CD4-positive, alpha-beta T cell treated with Interleukin-12 subunit alpha and Interleukin-12 subunit beta, for 1 hour (primary cell): ENCODE results near the gene ATXN1.
"Not testable (repeated sequence)": the region's sequence is repeated elsewhere in the genome, so short reads cannot be mapped to it uniquely, and the experiment has no call there.

Source experiments
- DNase-seq: peaks from one replicate; pipeline ENCODE4 v3.0.0-alpha.2; 2020

Gene ATXN1

GRCh38 chr6:16760516-16761470, at the start of gene ATXN1:
ATXN1 (minus strand) TSS chr6:16761460.
- peak; percentile 64 for DNase-seq

DNA sequence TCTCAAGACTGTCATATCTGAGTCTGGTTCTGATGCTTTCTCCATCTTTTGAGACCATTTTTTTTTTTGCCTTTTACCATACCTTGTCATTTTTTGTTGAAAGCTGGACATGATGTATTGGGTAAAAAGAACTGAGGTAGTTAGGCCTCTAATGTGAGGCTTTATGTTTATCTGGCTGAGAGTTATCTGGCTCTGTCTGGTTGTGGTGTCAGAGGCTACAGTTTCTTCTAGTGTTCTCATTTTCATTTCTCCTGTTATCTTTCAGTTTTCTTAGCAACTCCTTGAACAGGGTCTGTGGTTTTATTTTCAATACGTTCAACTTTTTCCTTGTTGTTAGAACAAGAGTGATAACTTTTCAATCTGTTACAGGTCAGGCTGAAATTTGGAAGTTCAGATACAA, 49.2 kb upstream of the ATXN1 start:
- DNase-seq: no peak

- no peak for DNase-seq
Observed at GRCh38 chr6:16809753-16810358, 48.6 kb upstream of the ATXN1 start.

- no peak for DNase-seq
Observed at GRCh38 chr6:16807956-16808355, 46.7 kb upstream of the ATXN1 start.

DNA sequence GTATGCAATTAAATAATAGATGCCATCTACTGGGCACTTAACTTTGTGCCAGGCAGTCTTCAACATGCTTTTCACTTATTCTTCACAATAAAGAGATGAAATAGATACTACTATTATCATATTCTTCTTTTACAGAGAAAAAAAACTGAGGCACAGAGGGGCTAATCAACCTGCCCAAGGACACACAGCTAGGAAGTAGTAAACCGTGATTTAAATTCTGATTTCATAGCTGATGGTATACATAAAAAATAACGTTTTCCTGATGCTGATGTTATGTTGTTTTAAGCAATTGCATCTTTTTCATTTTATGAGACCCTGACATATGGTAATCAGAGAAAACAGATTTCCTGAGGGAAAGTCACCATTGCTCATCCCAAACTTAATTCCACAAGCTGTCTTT, 45.1 kb upstream of the ATXN1 start:
- no peak for DNase-seq

DNA sequence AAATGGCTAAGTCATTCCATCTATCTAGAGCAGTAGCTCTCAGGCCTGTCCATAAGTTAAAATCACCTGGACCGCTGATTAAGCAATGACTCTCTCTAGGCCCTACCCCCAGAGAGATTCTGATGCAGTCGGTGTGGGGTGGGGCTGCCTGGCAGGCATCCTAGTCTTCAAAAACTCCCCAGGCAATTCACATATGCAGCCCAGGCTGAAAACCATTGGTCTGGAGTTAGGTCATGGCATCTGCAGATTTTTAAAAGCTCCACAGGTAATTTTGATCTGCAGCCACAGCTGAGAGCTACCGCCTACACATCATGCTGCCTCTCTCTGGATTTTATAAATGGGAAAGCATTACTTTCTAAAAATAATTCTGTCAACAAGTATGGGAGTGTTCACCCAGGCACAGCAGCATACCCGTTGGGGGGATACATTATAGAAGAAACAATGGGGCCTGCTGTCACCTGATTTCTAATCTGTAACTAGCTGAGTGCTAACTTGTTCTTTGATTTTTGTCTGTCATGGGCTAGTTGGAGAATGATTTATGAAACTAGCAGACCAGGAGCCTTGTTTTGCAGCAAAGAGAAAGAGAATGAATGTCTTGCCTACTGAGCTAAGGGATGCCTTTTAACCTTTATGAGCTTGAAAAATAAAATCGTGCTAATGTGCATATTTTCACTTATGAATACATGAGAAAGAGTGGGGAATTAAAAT, 44.1 kb upstream of the ATXN1 start:
- no peak for DNase-seq

DNA sequence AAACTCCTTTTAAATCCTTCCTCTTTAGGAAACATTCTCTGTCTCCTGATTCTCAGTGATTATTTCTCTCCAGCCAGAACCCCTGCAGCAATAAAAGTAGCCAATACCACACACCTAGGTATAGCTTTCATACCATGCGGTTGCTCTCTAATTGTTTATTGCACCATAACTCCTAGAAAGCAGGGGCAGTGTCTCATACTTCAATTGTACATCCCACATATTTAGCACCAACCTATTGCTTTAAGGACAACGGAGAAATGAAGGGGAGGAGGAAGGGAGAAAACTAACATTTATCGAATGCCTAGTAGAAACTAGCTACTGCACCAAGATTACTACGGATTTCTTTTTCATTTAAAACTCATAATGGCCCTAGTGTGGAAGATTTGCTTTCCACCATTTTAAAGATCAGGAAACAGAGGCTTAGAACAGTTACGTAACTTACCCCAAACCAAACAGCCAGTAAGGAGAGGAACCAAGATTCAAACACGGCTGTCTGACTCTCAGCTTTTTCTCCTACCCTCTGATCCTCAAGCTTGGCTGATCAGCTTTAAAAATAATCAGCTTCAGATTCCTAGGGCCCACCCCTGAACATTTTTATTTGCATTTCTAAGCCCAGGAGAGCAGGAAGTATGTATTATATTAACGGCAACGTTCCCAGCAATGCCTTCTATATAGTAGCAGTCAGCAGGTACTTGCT, 43.4 kb upstream of the ATXN1 start:
- no peak for DNase-seq

DNA sequence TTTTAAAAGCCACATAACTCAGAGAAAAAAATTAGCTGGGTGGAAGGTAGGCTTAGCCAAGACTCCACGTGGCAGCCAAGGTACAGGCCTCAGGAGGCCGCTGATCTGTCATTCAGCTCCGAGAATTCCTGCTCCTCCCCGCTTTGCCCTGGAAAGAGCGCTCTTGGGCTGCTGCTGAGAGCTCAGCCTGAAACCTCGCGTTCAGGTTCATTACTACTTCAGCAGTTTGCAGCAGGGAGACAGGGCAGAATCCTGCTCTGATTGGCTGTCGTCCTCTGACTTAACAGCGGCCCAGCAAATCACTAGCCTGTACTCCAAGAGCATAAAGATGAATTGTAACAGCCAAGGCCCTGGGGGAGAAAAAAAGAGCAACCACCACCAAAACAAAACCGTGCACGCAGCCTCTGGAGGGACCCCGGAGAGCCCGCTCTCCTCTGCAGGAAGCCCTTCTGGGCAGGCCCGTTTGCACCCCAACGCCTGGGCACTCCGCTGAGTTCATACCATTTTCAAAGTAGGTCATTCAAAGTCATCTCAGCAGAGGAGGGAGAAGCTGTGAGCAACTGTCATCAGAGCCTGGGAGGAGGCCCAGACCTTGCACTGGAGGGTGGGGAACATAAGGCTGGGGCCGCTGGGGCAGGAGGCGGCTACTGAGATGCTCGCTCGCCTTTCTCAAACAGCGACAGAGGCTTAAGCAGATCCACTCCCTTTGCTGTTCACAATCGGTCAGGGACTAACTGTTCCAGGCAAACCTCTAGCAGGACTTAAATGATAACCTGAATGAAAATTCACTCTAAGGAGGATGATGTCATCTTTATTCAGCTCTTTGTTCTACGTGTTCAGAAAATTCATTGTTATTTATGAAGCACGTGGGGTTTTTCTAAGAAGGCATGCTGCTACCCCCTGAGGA, 42.3 kb upstream of the ATXN1 start:
- DNase-seq: no peak

- DNase-seq: no peak
Observed at GRCh38 chr6:16802071-16802470, 40.8 kb upstream of the ATXN1 start.

- DNase-seq: no peak
Observed at GRCh38 chr6:16800942-16801341, 39.7 kb upstream of the ATXN1 start.

DNA sequence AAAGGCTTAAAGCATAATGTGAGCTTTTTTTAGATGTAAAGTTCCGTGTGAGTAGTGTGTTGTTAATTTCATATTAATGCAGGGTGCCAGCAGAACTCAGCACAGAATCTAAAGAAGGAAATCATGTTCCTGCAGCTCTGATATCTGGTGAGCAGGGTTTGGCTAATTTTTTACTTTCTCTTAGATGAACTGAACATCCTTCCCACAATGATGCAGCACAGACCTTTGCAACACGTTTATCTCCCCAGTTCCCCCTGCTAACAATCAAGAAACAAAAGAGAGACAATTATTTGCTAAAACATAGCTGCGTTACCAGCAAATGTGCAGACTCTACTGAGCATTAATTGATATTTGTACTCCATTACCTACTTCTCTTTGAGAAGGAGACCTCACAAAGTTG, 39.1 kb upstream of the ATXN1 start:
- DNase-seq: no peak

DNA sequence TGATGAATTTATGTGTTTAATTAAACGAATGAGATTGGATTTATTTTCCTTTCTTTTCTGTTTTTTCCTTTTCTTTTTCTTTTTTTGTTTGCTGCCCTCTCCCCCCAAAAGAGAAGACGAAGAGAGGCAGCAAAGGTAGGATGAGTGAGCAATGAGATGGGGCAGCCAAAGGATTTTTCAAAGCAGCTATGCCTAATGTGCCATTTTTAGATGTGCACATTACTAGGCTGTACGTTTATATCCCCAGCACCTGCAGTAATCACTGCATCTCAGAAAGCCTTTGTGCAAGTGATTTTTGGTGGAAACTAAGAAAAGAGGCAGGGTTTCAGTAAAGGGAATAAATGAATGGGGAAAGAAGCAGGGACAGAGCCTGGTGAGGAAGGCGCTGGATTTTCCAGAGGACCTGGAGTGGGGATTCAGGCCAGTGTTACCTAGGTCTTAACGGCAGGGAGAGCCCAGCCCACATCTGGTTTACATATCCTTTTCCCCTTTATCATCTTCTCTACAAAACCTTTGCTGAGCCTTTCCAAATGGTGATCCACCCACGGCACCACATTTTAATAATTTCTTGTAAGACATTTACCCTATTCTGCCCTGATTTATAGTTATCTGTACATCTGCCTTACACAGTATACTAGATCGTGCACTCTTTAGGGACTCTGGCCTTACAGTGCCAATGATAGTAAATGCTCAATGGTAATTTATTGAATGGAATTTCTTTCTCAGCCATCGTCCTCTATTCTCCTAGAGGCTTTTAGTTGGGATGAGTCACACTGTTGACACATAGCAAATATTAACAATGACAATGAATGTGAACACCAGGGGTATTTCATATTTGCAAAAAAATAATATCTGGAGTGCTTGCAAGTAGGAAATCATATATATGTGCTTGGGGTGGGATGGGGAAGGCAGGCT, 38.3 kb upstream of the ATXN1 start:
- no peak for DNase-seq

GRCh38 chr6:16793828-16794412, 32.7 kb upstream of the ATXN1 start:
- DNase-seq: no peak

GRCh38 chr6:16789329-16790038, 28.2 kb upstream of the ATXN1 start:
- no peak for DNase-seq

DNA sequence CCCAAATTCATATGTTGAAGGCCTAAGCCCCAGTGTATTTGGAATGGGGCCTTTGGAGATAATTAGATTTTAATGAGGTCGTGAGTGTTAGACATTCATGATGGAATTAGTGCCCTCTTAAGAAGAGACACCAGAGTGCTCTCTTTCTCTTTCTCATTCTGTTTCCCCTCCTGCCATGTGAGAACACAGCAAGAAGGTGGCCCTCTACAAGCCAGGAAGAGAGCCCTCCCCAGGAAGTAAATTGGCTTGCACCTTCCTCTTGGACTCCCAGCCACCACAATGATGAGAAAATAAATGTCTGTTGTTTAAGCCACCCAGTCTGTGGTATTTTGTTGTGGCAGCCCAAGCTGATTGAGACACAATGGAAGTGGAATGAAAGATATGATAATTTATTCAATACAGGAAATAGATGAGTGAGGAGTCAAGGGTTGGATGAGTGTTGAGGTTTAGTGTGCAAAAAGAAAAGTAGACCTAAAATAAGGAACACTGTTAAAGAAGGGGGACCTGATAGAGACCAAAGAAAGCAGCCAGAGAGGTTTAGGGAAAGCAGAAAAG, 25.9 kb upstream of the ATXN1 start:
- no peak for DNase-seq

GRCh38 chr6:16785496-16785895, 24.2 kb upstream of the ATXN1 start:
- DNase-seq: no peak

- DNase-seq: not testable (repeated sequence)
Observed at GRCh38 chr6:16784957-16785356, 23.7 kb upstream of the ATXN1 start.

DNA sequence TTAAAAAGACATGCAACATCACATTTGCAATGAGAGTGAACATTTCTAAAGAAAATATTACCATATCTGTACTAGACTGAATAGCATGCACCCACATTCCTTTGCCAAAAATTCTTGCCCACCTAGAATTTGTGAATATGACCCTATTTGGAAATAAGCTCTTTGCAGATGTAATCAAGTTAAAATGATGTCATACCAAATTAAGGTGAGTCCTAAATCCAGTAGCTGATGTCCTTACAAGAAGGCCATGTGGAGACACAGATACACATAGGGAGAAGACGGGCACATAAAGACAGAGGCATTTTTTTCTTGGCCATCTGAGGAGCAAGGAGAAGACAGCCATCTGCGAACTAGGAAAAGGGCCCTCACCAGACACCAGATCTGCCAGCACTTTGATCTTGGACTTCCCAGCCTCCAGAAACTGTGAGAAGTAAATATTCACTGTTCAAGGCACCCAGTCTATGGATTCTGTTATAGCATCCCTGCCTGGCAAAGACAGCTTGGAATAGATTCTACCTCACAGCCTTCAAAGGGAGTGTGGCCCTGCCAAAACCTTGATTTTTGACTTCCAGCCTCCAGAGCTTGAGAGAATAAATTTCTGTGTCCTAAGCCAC, 22.8 kb upstream of the ATXN1 start:
- no peak for DNase-seq

DNA sequence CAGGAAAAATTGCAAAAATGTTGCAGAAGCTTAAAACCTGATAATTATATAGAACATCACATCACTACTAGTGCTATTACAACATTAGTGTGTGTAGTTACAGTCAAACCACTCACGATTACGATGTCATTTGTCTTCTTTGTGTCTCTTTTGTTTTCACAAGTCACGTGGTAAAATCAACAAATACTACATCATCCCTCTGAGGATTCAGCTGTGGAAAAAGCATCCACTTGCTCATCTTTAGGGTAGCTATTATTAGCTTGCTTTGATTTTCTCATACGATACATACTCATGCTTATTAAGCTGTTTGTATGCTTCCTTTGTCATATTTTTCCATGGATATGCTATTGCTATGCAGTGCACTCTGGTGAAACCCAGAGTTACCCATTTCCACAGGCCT, 22.2 kb upstream of the ATXN1 start:
- DNase-seq: no peak
